OCI-LY3 (cell line): ENCODE results near the gene HOXA7.

Source experiments
- CTCF ChIP-seq: fragments of 200-600, 300-600 bp; sonication (generic); IDR thresholded peaks from 2 replicates; pipeline ENCODE4 v1.5.1; 2014; ENCODE audit warnings: antibody characterized with exemption, low read length, low read depth
- EZH2phosphoT487 ChIP-seq: fragments of 200-600 bp; shearing (Covaris generic); IDR thresholded peaks from 2 replicates; pipeline ENCODE4 v1.6.1; 2018; ENCODE audit warnings: antibody characterized with exemption, mixed run types, low read depth

GRCh38 chr7:27119412-27119911, 37.0 kb downstream of the HOXA7 start:
- TF ChIP-seq CTCF (no peak), EZH2phosphoT487 (no peak)
